ENCODE data around the gene ESYT2. TPM values are rescaled to one million over a fixed set of nuclear protein-coding genes. Genes with fewer than 3 reads are reported as not detected.
A peak's percentile ranks its signal among the peaks of the same experiment; 100 is the strongest.

Gene ESYT2
- total RNA-seq, 5 donors from 2014 or later (not counting 1 experiment from before 2014, with no cell fraction given): 99.0 to 122 (median 116) TPM

DNA sequence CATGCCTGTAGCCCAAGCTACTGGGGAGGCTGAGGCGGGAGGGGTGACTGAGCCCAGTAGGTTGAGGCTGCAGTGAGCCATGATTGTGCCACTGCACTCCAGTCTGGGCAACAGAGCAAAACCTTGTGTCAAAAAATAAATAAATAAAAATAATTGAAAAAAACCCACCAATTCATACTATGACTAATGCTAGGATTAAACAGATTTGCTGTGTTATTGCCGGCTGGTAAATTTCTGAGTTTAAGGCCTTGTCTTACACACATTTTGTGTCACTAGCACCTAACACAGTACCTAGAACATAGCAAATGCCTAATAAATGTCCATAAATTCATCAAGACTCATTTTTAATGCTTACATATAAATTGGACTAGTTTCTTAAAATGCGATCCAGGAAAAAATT, 8.7 kb downstream of the ESYT2 start:
- Mint-ChIP-seq H3K27me3 (no peaks in the 10 kb centered on the region), H3K4me1 (peaks cover 88 to 89% (median 89%) of the 10 kb centered on the region in 3 donors), H3K36me3 (peaks cover 11% of the 10 kb centered on the region), H3K27ac (peak overlapping the region; percentile 96 to 98), H3K9me3 (no peaks in the 10 kb centered on the region), H3K4me3 (peak overlapping the region; percentile 64 to 88 (median 73))
- DNase-seq (no peak), ATAC-seq (replicated peaks in 1 of 4) (no peak)
- Histone ChIP-seq H3K9me3 (no peaks in the 10 kb centered on the region), H3K36me3 (ENCODE audit: control insufficient read depth in 2 of 2, extremely low read depth in 1 of 2, insufficient read depth in 1 of 2, low read length in 1 of 2) (no peaks in the 10 kb centered on the region), H3K4me1 (ENCODE audit: control insufficient read depth in 1 of 2, extremely low read depth in 1 of 2, insufficient read depth in 2 of 2, low read length in 2 of 2) (peaks cover 57 to 67% of the 10 kb centered on the region in 2 experiments), H3K4me3 (ENCODE audit: control insufficient read depth in 1 of 2, extremely low read depth in 1 of 2, low read length in 1 of 2) (no peak overlapping the region), H3K27me3 (replicated peaks in 1 of 2; ENCODE audit: control insufficient read depth in 2 of 2, extremely low read depth in 1 of 2, insufficient read depth in 2 of 2, low read length in 1 of 2) (no peaks in the 10 kb centered on the region), H3K27ac (ENCODE audit: low read length) (peak overlapping the region; percentile 52)
- ChIA-PET POLR2A (no interaction called here), CTCF (interaction anchor here in 1 of 2 donors (1.0 kb wide), 1 partner anchor 9 kb away, joined by 4 read pairs; no protein-coding TSS in a partner anchor)
- WGBS (ENCODE audit: insufficient coverage): no CpG with 5 or more reads among the region's 3 CpGs

DNA sequence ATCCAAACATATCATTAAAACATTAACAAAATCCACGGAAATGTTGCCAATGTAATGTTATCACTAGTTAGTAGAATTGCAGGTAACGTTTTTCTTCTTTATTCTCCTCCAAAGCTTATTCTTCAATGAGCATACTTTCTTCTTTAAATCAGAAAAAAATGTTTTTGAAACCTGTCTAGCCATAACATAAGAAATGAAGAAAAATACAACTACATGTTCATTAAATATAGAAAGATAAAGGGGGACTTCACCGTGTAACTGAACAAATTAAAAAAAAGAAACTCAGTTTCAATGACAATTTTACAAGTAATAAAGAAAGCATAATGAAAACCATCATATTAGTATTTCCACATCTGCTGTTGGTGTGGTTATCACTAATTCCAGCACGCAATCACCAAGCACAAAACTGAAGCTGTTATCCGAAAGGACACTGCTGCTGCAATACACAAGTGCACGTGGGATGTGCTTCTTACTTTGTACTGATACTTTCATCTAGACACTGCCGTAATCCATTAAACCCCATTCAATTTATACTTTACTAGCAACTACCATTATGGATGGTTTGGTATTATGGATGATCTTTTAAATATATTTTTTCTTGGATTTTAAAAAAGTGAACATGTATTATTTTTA, 9.6 kb downstream of the ESYT2 start:
- WGBS (ENCODE audit: insufficient coverage): no CpG with 5 or more reads among the region's 7 CpGs
- no peaks in the 10 kb centered on the region for H3K27me3 Mint-ChIP-seq
- Histone ChIP-seq H3K36me3 (ENCODE audit: control insufficient read depth in 2 of 2, extremely low read depth in 1 of 2, insufficient read depth in 1 of 2, low read length in 1 of 2) (peaks cover 0 to 6% of the 10 kb centered on the region in 2 donors), H3K4me3 (ENCODE audit: control insufficient read depth in 1 of 2, extremely low read depth in 1 of 2, low read length in 1 of 2) (no peak overlapping the region), H3K9me3 (no peaks in the 10 kb centered on the region), H3K27ac (ENCODE audit: low read length) (peak overlapping the region; percentile 99), H3K27me3 (replicated peaks in 1 of 2; ENCODE audit: control insufficient read depth in 2 of 2, extremely low read depth in 1 of 2, insufficient read depth in 2 of 2, low read length in 1 of 2) (no peaks in the 10 kb centered on the region), H3K4me1 (ENCODE audit: control insufficient read depth in 1 of 2, extremely low read depth in 1 of 2, insufficient read depth in 2 of 2, low read length in 2 of 2) (peaks cover 64 to 70% of the 10 kb centered on the region in 2 experiments)
- H3K4me1 Mint-ChIP-seq: peaks cover 89 to 90% (median 89%) of the 10 kb centered on the region in 3 donors
- ChIA-PET CTCF (interaction anchor here (0.9 to 1.2 kb wide), 3 partner anchors 8 to 10 kb away, joined by 3 to 5 read pairs (median 4); no protein-coding TSS in a partner anchor), POLR2A (interaction anchor here (0.7 to 1.8 kb wide), 5 partner anchors 8 to 13 kb away, joined by 3 to 13 read pairs (median 3); partner anchors contain the start of gene ESYT2 (in 1 of the 2))
- peak overlapping the region; percentile 49 to 88 (median 84) for H3K4me3 Mint-ChIP-seq
- no peaks in the 10 kb centered on the region for H3K9me3 Mint-ChIP-seq
- no peak for ATAC-seq (replicated peaks in 1 of 4)
- peak overlapping the region; percentile 95 to 98 for H3K27ac Mint-ChIP-seq
- DNase-seq: peak in 1 of 35 experiments; percentile 39
- H3K36me3 Mint-ChIP-seq: peaks cover 18% of the 10 kb centered on the region

DNA sequence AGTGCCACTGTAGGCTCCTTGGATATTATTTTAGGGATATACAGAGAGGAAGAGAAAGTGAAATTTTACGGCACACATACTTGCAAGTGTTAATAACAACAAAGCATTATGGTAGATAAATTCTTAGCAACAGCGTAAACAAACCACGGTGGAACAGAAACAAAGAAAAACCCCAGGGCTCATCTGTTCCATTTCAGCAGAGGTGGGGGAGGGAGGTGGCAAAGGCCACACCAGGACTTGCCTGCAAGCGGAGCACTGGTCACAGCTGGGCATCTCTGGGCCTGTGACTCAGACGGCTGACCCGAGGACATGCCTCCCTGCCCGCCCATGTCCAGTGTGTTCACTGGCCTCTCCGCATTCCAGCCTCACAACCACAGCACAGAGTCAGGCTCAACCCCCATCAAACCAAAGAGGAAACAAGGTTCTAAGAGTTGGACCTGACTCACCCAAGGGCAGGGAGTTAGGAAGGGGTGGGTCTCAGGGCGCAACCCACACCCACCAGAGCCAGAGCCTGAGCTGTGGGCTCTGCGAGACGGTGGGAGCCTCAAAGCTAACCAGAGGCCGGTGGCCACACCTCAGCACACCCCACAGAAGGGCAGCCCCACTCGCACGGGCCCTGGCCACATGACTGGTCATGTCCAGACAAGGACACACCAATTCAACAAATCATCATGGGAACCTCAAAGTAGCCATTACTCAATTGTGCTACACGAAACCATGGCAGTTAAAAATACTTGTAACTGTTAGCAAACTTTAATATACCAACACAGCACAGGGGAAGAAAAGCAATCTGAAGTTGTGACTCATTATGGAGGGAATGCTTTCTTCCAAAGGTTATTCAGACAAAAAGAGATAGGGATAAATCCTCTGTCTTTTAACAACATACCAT, 10.7 kb downstream of the ESYT2 start:
- DNase-seq (peak in 34 of 35 experiments; percentile 42 to 89 (median 68)), ATAC-seq (replicated peaks in 1 of 4) (peak; percentile 70 to 78 (median 74))
- Mint-ChIP-seq H3K9me3 (no peaks in the 10 kb centered on the region), H3K36me3 (peaks cover 21% of the 10 kb centered on the region), H3K4me3 (peak overlapping the region; percentile 84 to 88 (median 87)), H3K4me1 (peaks cover 89 to 90% (median 90%) of the 10 kb centered on the region in 3 donors), H3K27ac (peak overlapping the region; percentile 95 to 98), H3K27me3 (no peaks in the 10 kb centered on the region)
- ChIA-PET POLR2A (interaction anchor here (0.7 to 1.8 kb wide), 3 partner anchors 9 to 12 kb away, joined by 3 to 13 read pairs (median 7); partner anchors contain the start of gene ESYT2 (in 1 of the 2)), CTCF (interaction anchor here in 1 of 2 donors (0.9 kb wide), 1 partner anchor 9 kb away, joined by 5 read pairs; no protein-coding TSS in a partner anchor)
- Histone ChIP-seq H3K36me3 (ENCODE audit: control insufficient read depth in 2 of 2, extremely low read depth in 1 of 2, insufficient read depth in 1 of 2, low read length in 1 of 2) (peaks cover 0 to 6% of the 10 kb centered on the region in 2 donors), H3K4me1 (ENCODE audit: control insufficient read depth in 1 of 2, extremely low read depth in 1 of 2, insufficient read depth in 2 of 2, low read length in 2 of 2) (peaks cover 60 to 73% of the 10 kb centered on the region in 2 experiments), H3K9me3 (no peaks in the 10 kb centered on the region), H3K4me3 (ENCODE audit: control insufficient read depth in 1 of 2, extremely low read depth in 1 of 2, low read length in 1 of 2) (peak overlapping the region; percentile 35 to 40), H3K27ac (ENCODE audit: low read length) (peak overlapping the region; percentile 99), H3K27me3 (replicated peaks in 1 of 2; ENCODE audit: control insufficient read depth in 2 of 2, extremely low read depth in 1 of 2, insufficient read depth in 2 of 2, low read length in 1 of 2) (no peaks in the 10 kb centered on the region)
- 4% methylated on average over 5 of the region's 15 CpGs for WGBS (ENCODE audit: insufficient coverage)

DNA sequence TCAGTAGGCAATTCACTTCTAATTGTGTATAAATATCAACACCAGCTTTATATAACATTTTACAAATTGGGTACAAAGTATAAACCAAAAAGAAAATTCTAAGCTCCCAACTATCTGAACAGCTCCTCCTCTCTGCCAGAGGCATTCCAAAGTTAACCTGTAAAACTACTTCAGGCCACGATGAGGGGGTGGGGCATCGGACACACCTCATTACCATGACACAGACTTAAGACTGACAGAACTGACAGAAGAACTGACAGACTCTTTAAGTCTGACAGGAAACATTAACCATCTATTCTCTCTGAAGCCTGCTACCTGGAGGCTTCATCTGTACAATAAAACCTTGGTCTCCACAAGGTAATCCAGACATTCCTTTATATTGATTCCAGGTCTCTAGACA, 12.3 kb downstream of the ESYT2 start:
- peaks cover 21% of the 10 kb centered on the region for H3K36me3 Mint-ChIP-seq
- H3K36me3 ChIP-seq (ENCODE audit: control insufficient read depth in 2 of 2, extremely low read depth in 1 of 2, insufficient read depth in 1 of 2, low read length in 1 of 2): peaks cover 0 to 6% of the 10 kb centered on the region in 2 donors
- peak in 3 of 35 experiments; percentile 22 to 51 (median 28) for DNase-seq
- H3K27ac ChIP-seq (ENCODE audit: low read length): peak overlapping the region; percentile 99
- no peaks in the 10 kb centered on the region for H3K9me3 ChIP-seq
- no peaks in the 10 kb centered on the region for H3K9me3 Mint-ChIP-seq
- ATAC-seq (replicated peaks in 1 of 4): no peak
- H3K4me1 Mint-ChIP-seq: peaks cover 97 to 100% (median 97%) of the 10 kb centered on the region in 3 donors
- peak overlapping the region; percentile 66 to 88 (median 84) for H3K4me3 Mint-ChIP-seq
- H3K27ac Mint-ChIP-seq: peak overlapping the region; percentile 95 to 98
- no peaks in the 10 kb centered on the region for H3K27me3 Mint-ChIP-seq
- 40% methylated on average over 1 of the region's 2 CpGs for WGBS (ENCODE audit: insufficient coverage)
- POLR2A ChIA-PET: interaction anchor here (1.8 to 7.1 kb wide), 3 partner anchors 8 to 12 kb away, joined by 5 to 124 read pairs (median 12); partner anchors contain the start of gene ESYT2 (in 1 of the 2)
- CTCF ChIA-PET: interaction anchor here in 1 of 2 donors (0.8 to 1.0 kb wide), 2 partner anchors 9 to 47 kb away, joined by 3 read pairs; no protein-coding TSS in a partner anchor
- H3K4me1 ChIP-seq (ENCODE audit: control insufficient read depth in 1 of 2, extremely low read depth in 1 of 2, insufficient read depth in 2 of 2, low read length in 2 of 2): peaks cover 70 to 71% of the 10 kb centered on the region in 2 experiments
- no peak overlapping the region for H3K4me3 ChIP-seq (ENCODE audit: control insufficient read depth in 1 of 2, extremely low read depth in 1 of 2, low read length in 1 of 2)
- no peaks in the 10 kb centered on the region for H3K27me3 ChIP-seq (replicated peaks in 1 of 2; ENCODE audit: control insufficient read depth in 2 of 2, extremely low read depth in 1 of 2, insufficient read depth in 2 of 2, low read length in 1 of 2)

DNA sequence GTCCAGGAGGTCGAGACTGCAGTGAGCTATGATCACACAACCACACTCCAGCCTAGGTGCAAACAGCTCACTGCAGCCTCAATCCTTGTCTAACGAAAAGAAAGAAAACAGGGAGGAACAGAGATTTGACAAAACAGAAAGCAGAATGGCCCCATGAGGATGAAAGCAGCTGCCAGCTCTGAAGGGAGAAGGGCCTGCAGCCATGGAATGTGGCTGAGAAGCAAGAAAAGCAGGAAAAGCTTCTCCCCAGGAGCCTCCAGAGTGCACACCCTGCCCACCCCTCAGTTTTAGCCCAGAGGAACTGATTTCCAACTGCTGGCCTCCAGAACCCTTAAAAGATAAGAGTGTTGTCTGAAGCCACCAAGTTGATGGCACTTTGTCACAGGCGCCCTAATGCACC, 13.0 kb downstream of the ESYT2 start:
- WGBS (ENCODE audit: insufficient coverage): 60% methylated on average over 1 of the region's 3 CpGs
- H3K4me1 ChIP-seq (ENCODE audit: control insufficient read depth in 1 of 2, extremely low read depth in 1 of 2, insufficient read depth in 2 of 2, low read length in 2 of 2): peaks cover 70 to 74% of the 10 kb centered on the region in 2 experiments
- H3K4me3 ChIP-seq (ENCODE audit: control insufficient read depth in 1 of 2, extremely low read depth in 1 of 2, low read length in 1 of 2): no peak overlapping the region
- no peaks in the 10 kb centered on the region for H3K27me3 Mint-ChIP-seq
- H3K36me3 Mint-ChIP-seq: peaks cover 22% of the 10 kb centered on the region
- ChIA-PET CTCF (interaction anchor here in 1 of 2 donors (0.8 to 1.0 kb wide), 2 partner anchors 10 to 47 kb away, joined by 3 read pairs; no protein-coding TSS in a partner anchor), POLR2A (interaction anchor here (0.9 to 7.1 kb wide), 5 partner anchors 8 to 47 kb away, joined by 3 to 124 read pairs (median 5); partner anchors contain the start of gene ESYT2 (in 1 of the 2))
- no peaks in the 10 kb centered on the region for H3K9me3 ChIP-seq
- H3K9me3 Mint-ChIP-seq: no peaks in the 10 kb centered on the region
- H3K27ac Mint-ChIP-seq: peak overlapping the region; percentile 95 to 98
- no peak for ATAC-seq (replicated peaks in 1 of 4)
- H3K36me3 ChIP-seq (ENCODE audit: control insufficient read depth in 2 of 2, extremely low read depth in 1 of 2, insufficient read depth in 1 of 2, low read length in 1 of 2): peaks cover 0 to 6% of the 10 kb centered on the region in 2 donors
- H3K4me1 Mint-ChIP-seq: peaks cover 97 to 100% (median 97%) of the 10 kb centered on the region in 3 donors
- H3K27ac ChIP-seq (ENCODE audit: low read length): peak overlapping the region; percentile 99
- H3K4me3 Mint-ChIP-seq: peak overlapping the region; percentile 66 to 88 (median 84)
- DNase-seq: no peak
- H3K27me3 ChIP-seq (replicated peaks in 1 of 2; ENCODE audit: control insufficient read depth in 2 of 2, extremely low read depth in 1 of 2, insufficient read depth in 2 of 2, low read length in 1 of 2): no peaks in the 10 kb centered on the region

Measured in T-cell (primary cell).